Kidney capillary endothelial cell (primary cell): Measurements from ENCODE around the gene UBE2U.
"Not testable (repeated sequence)": the region's sequence is repeated elsewhere in the genome, so short reads cannot be mapped to it uniquely, and the experiment has no call there.

Source experiments
- DNase-seq: peaks from one replicate; pipeline ENCODE4 v3.0.0-alpha.2; 2018; ENCODE audit warnings: low spot score

UBE2U gene

DNA sequence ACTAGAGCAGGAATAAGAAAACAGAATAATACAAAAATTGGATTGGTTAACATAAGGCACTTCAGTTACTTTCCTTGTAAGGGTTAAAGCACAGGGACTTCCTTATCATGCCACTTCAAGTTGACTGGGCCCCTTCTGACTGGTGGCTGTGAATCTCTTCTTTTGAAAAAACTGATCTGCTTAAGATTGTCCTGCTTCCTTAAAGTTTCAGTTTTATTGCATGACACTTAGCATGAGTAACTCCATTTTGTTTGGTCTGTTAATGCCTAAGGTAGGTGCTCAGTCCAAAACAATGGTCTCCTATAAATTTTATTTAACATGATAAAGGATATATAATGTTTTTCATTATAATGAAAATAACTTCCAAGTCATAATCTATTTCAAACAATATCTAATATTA, 37.6 kb downstream of the UBE2U start:
- DNase-seq: no peak

DNA sequence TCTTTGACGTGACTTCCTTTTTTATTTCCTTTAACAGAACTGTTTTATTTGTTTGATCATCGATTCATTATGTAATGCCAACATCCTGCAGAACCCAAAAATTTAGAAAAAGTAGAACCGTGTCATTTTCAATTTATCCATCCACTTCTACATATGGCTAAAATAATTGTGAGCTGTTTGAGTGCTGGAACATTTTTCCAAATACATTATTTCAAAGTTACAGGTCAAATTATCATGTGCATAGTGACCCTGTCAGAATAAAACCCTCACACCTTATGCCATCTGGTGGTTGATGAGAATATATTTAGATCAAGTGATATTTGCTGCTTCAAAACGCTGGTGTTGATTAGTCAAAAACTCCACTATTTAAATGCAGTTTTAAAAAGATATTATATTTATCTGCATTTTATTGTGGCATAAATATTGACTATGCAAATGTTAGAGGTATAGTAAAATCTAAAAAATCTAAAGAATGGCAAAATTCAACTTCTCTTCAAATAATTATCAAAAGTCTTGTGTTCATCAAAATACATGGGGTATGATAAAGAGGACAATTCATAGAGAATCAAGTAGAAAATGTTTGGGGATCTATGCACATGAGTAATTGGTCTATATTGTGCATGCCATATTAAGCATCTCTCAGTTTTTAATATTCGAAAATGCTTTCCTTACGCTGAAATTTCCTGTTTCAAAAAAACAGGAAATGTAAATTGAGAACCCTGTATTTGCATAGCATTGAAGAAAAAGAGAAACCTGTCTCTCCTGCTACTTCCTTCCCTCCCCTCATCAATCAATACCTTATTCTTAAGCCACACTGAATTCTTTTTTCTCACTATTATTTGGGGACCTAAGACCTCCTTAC, 39.7 kb downstream of the UBE2U start:
- peak; percentile 58 for DNase-seq

DNA sequence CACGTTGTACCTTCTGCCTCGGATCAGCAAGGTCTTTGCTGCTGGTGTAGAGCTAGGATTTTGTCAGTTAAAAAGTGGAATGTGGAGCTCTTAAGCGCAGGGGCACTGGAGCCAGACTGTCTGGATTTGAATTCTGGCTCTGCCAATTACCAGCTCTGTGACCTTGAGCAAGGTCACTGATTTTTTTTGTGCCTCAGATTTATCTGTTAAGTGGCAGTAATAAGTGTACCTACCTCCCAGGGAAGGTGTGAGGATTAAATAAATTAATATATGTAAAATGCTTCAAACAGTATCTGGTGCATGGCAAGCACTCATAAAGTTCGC, 40.3 kb downstream of the UBE2U start:
- no peak for DNase-seq

DNA sequence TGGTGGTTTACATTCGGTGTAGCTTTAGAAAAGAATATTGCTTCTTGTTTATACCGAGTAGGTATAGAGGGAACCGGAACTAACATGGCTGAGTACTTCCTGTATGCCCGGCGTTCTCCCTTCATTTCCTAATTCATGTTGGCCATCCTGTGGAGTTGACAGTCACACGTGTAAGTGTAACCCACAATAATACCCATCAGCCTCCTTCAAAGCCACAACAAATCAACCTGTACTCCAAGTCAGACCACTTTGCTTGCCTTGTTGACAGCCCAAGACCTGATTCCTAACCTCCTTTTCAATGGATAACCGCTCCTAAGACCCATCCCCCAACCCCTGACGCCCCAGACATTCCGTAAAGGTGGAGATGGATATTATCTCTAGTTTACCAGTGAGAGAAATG, 42.1 kb downstream of the UBE2U start:
- no peak for DNase-seq

DNA sequence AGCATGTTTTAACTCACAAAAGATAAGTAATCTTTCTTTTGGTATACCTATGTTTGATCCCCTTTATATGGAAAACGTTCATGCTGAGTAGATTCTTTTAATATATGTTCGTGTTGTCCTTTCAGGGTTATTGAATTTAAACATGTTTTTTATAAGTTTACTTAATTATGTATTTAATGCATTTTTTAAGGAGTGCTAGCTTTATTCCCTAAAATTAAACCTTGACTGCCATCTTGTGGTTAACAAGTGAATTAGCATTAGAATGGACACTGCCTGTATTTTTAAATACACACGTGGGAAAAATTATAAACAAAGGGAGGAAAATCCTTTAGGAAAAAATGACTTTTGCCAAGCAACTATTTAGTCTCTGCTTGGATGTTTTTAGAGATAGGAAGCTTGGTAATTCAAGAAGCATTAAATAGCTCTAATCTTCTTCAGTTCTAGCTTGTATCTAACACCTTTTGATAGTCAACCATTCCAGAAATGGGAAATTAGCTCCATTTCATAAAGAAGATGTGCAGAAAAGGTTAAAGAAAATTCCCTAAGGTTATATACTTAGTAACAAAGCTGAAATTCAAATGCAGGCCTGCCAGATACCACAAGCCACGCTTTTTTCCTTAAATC, 43.0 kb downstream of the UBE2U start:
- peak; percentile 65 for DNase-seq

DNA sequence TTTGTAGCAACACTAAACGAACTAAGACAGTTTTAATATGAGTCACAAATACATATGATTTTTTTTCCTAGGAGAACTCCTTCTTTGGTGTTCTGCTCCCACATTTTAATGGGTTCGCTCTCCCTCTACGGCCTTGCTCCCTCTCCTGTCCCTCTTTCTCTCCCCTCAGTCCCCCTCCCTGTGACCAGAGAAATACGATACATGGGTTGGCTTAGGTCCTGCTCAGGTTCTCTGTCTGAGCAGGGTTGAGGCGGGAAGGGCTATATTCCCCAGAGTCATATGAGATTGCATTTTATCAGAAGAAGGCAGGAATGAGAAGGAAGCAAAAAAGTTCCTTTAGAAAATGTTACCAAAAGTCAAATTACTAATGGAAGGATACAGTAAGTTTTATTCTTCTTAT, 44.6 kb downstream of the UBE2U start:
- no peak for DNase-seq

DNA sequence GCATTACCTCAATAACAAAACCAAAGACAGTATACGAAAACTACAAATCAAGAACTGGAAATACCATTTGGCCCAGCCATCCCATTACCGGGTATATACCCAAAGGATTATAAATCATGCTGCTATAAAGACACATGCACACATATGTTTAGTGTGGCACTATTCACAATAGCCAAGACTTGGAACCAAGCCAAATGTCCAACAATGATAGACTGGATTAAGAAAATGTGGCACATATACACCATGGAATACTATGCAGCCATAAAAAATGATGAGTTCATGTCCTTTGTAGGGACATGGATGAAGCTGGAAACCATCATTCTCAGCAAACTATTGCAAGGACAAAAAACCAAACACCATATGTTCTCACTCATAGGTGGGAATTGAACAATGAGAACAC, 47.0 kb downstream of the UBE2U start:
- DNase-seq: not testable (repeated sequence)

DNA sequence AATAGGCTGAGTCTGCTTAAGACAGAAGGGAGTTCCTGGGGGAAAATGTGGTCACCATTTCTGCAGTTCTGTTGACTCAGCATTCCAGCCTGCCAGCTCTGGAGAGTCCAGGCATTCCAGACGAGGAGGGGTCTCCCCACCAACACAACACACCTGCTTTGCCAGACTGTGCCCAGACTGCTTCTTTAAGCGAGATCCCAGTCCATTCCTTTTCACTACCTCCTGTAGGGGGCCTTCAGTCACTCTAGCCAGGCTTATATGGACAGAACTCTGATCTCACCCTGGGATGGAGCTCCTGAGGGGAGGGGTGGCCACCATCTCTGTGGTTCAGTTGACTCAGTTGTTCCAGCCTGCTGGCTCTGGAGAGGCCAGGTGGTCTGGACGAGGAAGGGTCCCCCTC, 48.5 kb downstream of the UBE2U start:
- no peak for DNase-seq

DNA sequence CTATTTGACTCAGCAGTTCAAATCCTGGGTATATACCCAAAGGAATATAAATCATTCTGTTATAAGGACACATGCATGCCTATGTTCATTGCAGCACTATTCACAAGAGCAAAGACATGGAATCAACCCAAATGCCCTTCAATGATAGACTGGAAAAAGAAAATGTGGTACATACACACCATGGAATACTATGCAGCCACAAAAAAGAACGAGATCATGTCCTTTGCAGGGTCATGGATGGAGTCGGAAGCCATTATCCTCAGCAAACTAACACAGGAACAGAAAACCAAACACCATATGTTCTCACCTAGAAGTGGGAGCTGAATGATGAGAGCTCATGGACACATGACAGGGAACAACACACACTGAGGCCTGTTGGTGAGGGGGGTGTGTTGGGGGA, 53.8 kb downstream of the UBE2U start:
- not testable (repeated sequence) for DNase-seq

DNA sequence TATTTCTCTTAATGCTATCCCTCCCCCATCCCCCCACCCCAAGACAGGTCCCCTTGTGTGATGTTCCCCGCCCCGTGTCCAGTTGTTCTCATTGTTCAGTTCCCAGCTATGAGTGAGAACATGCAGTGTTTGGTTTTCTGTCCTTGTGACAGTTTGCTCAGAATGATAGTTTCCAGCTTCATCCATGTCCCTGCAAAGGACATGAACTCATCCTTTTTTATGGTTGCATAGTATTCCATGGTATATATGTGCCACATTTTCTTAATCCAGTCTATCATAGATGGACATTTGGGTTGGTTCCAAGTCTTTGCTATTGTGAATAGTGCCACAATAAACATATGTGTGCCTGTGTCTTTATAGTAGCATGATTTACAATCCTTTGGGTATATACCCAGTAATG, 55.0 kb downstream of the UBE2U start:
- not testable (repeated sequence) for DNase-seq

DNA sequence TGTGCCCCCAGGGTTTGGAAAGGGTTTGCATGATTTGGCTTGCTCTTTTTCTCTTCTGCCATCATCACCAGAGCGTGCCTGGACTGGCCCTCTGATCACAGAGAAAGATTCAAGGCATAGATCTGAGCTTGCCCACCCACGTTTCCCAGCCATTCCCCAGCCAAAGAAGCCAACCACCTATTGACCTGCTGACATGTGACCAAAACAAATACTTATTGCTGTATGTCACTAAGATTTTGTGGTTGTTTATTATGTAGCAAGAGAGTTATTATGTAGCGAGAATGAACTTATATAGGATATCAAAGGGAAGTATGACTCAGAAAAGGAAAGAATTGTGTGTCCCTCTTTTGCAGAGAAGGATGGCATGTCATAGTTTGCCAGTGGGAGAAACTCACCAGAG, 59.9 kb downstream of the UBE2U start:
- no peak for DNase-seq

DNA sequence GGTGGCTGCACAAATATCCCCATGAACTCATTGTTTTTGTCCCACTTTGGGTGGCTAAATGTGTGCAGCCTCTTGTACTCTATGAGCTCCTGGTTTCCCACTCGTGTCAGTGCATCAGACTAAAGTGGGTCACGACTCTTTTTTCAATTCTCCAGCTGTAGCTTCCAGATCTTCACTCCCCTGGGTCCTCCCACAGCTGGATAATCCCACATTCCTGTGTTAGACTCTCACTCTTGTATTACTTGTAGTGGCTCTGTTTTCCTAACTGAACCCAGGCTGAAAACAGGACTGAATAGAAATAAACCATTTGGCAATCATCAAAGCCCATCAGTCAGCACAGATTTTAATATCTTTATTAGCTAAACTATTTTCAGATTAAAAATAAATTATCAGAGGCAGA, 60.4 kb downstream of the UBE2U start:
- no peak for DNase-seq

DNA sequence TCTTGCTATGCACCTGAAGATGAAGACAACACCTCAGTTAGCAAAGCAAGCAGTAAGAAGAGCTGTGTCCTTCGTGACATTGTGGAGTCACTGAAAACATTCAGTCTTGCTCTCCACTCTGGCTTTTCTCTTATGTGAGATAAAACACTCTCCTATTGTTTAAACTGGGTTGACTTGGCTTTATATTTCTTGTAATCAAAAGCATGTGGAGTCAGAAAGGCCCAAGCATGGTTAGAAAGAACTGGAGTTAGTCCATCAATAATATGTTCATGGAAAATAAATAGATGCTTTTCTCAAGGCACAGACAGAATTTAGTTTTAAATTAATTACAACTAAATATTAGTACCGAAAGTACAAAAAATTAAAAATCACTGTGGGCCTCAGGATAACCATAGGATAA, 61.7 kb downstream of the UBE2U start:
- no peak for DNase-seq

DNA sequence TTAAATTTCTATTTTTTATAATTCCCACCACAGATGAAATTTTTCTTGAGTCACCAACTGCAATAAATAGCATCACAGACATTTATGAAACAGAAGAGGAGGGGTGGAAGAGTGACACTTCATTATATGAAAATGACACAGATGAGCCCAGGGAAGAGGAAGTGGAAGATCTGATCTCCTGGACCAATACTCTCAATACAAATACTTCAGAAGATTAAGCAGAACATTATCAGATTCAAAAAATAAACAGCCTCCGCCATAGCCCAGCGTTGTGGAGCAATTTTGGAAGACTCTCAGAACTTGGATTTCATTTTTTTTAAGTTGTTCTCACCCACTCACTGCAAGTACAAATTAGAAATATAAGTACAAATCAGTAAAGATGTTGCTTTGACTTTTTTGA, 63.6 kb downstream of the UBE2U start:
- no peak for DNase-seq

DNA sequence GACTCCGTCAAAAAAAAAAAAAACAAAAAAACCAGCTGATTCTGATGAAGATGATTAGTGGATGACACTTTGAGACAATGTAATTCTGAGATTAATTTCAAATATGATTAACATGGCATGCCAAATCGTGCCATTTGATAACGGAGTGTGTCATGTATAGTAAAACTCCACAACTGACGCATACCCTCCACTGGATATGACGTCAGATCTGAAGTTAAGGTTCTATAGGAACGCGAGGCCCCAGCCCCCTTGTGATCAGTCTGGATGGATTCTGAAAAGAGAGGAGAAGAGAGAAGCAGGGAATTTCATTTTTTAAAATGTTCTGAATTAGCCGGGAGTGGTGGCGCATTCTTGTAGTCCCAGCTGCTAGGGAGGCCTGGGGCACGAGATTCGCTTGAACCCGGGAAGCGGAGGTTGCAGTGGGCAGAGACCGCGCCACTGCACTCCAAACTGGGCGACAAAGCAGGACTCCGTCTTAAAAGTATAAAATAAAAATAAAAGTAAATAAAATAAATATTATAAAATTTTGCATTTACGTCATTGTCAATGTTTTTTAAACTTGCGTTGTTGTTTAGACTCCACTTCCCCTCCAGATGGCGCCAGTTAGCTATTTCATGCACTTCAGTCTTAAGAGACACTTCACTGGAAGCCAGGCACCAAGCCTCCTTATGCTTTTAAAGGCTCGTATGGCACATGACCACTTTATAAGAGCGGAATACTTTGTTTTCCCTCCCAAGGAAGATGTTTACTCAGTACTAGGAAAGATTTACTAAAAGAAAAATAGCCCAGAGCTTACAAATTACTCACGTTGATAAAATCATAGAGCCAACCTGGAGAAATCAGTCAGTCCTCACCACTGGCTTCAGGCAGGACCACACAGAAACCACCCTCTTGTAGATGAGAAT, 65.5 kb downstream of the UBE2U start:
- DNase-seq: peak; percentile 81

DNA sequence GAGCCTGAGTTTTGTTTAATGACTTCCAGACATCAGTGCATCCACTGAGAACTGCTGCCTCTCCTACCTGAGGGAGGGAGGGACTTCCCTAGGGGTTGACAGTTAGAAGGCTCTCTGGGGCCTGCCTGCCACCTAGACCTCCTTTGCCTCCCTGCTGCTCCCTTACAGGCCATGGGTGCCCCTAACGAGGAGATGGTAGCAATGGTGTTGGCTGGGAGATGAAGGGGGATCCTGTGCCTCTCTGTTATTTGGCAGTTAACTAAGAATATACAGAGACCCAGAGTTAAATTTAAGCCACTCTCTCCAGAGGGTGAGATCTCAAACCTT, 66.1 kb downstream of the UBE2U start:
- no peak for DNase-seq

DNA sequence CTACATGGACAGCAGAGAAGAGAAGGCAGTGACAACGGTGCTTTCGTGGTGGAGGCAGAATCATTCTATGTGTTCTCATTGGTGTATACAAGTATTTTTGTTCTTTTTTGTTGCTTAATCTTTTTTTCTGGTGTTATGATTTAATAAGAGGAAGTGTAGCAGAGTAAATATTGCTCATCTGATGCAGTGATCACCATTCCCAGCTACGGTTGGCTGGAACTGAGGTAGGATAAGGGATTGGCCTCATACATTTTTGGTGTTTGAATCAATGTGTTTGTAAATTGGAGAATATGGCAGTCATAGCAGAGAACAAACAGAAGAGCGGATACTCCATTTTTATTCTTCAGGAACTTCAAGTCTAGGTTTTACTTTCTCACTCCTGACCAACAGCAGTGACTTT, 76.6 kb downstream of the UBE2U start:
- no peak for DNase-seq

DNA sequence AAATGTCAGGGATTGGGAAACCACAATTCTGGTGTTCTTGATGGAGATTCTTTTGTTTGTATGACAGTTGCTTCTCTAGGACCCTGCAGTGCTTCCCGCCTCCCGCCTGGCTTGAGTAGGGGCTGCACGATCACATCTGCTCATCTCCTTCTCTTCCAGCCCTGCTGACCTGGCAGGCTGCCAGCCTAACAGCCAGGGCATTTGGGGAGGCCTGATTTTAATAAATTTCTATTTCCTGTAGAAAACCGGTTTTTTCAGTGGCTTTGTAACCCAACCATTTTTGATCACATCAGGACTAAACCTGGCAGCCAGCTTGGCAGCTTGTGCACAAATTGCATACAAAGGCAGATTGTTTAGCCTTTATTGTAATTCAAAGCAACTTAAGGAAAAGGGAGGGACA, 78.9 kb downstream of the UBE2U start:
- DNase-seq: no peak

DNA sequence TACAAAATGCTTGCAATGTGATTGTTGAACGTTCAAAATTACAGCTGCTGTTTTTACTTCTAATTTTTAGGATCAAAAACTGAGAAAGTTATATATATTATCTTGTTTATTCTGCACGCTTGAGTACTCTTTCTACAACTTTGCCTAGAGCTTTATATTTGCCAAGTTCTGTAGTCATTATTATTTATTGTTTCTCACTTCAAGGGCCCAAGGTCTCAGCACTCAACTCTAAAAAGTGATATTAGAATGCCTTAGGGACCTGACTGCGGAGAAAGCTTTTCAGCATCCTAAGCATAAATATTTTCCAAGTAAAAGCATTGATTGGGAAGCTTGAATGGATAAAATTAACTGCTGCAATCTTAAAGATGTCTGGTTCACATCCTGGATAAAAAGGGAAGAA, 83.6 kb downstream of the UBE2U start:
- DNase-seq: no peak

DNA sequence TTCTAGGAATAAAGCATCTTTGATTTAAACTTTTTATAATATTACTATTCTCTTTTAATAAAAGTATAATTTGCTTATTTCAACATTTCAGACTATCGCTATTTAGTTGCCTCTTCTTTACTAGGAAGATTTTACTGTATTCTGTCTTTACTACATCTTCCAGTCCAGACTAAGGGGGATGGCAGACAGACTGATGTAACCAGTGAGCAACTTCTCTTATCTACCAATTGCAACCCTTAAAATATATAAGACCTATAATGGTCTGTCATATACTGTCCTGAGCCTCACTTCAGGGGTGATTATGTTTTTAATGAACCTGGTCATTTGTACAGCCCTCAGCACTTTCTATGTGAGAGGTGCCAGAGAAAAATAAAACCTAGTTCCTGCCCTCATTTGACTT, 87.0 kb downstream of the UBE2U start:
- DNase-seq: no peak

DNA sequence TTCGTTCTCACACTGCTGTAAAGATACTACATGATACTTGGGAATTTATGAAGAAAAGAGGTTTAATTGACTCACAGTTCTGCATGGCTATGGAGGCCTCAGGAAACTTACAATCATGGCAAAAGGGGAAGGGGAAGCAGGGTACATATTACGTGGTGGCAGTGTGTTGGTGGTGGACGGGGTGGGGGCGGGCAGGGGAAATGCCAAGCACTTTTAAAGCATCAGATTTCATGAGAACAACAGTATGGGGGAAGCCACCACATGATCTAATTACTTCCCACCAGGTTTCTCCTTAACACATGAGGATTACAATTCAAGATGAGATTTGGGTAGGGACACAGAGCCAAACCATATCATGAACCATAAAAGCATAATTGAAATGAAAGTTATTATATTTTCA, 88.5 kb downstream of the UBE2U start:
- no peak for DNase-seq

DNA sequence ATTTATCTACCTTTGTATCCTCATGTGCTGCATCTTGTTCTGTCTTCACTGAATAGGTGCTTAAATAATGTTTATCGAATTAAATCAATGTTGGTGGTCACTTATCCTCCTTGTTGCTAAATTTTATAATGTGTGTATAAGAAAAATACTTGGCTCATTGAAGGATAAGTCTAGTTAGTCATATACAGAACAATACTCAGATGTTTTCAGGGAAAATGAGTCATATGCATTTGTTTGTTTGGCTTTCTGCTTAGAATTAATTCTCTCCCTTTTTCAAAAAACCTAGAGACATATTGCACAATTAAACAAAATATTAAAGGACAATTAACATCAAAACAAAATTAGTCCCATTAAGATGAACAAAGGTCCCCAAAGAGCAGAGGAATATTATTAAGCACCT, 89.0 kb downstream of the UBE2U start:
- DNase-seq: peak; percentile 55

DNA sequence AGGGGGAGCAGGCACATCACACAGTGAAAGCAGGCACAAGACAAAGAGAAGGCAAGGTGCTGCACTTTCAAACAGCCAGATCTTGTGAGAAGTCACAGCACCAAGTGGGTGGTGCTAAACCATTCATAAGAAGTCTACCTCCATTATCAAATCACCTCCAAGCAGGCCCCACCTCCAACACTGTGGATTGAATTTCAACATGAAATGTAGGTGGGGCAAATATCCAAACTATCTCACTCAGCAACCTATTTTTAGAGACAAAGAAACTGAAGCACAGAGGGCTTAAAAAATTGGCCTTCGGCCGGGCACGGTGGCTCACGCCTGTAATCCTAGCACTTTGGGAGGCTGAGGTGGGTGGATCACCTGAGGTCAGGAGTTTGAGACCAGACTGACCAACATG, 90.4 kb downstream of the UBE2U start:
- DNase-seq: no peak
